Measurements from ENCODE around the gene NEK6. TPM values are rescaled to one million over a fixed set of nuclear protein-coding genes. Genes with fewer than 3 reads are reported as not detected.

The NEK6 gene
- total and polyA plus RNA-seq, 10 of the 15 experiments (the other 5 are each of a cell fraction or from before 2014, with no cell fraction given): 31.3 to 161 (median 89.2) TPM

GRCh38 chr9:124254261-124254682 lies 3.5 kb upstream of the NEK6 start (continued):
- no peak for TF ChIP-seq MXI1 (IDR thresholded peaks at IDR 0.05; ENCODE audit: low read depth, low read length)
- TF ChIP-seq KAT2A (conservative IDR thresholded peaks at IDR 0.05; ENCODE audit: control insufficient read depth, low read depth, low read length): no peak
- no peak for TF ChIP-seq NFIC (IDR thresholded peaks at IDR 0.05; ENCODE audit: low read depth, low read length)
- peak; percentile 35 for TF ChIP-seq NKRF (conservative IDR thresholded peaks at IDR 0.05)
- TF ChIP-seq ATF2 (IDR thresholded peaks at IDR 0.05; ENCODE audit: low read length): no peak
- no peak for TF ChIP-seq ASH2L (IDR thresholded peaks at IDR 0.05; ENCODE audit: borderline replicate concordance, low read depth)
- peak; percentile 85 for TF ChIP-seq MEF2A (IDR thresholded peaks at IDR 0.05; ENCODE audit: insufficient read depth, low read depth, low read length)
- no peak for TF ChIP-seq CHD4 (IDR thresholded peaks at IDR 0.05)
- peak; percentile 55; the same call in 1 of the 2 replicates for TF ChIP-seq POLR2AphosphoS5 (IDR thresholded peaks at IDR 0.05; ENCODE audit: low read length)
- TF ChIP-seq CBX5 (IDR thresholded peaks at IDR 0.05; ENCODE audit: low read depth): no peak
- peak; percentile 94 for TF ChIP-seq IRF4 (IDR thresholded peaks at IDR 0.05; ENCODE audit: low read depth, low read length)
- TF ChIP-seq CTCF (IDR thresholded peaks at IDR 0.05 in 2 of 3, conservative IDR thresholded peaks at IDR 0.05 in 1 of 3; ENCODE audit: control insufficient read depth in 2 of 3, extremely low read depth in 1 of 3, insufficient read depth in 1 of 3, low read depth in 3 of 3, low read length in 3 of 3): peak in 2 of 3 experiments; percentile 11 to 23; a peak in 1 of 6 replicates
- TF ChIP-seq BCLAF1 (IDR thresholded peaks at IDR 0.05): no peak
- no peak for TF ChIP-seq ZBTB40 (IDR thresholded peaks at IDR 0.05; ENCODE audit: borderline replicate concordance)
- TF ChIP-seq NR2C2 (IDR thresholded peaks at IDR 0.05; ENCODE audit: borderline replicate concordance, control insufficient read depth, insufficient read length, low read depth): no peak
- TF ChIP-seq RB1 (IDR thresholded peaks at IDR 0.05; ENCODE audit: borderline replicate concordance): 0 out of 2 replicates have a peak, but pooled peaks have one; percentile 35
- TF ChIP-seq SREBF1 (IDR thresholded peaks at IDR 0.05; ENCODE audit: low read length): 0 out of 2 replicates have a peak, but pooled peaks have one; percentile 34
- no peak for TF ChIP-seq TCF3 (IDR thresholded peaks at IDR 0.05; ENCODE audit: borderline replicate concordance, insufficient read depth, low read depth, low read length)

Measured in GM12878 (cell line).